Measurements from ENCODE around the gene MCOLN3.
"Not testable (repeated sequence)": the region's sequence is repeated elsewhere in the genome, so short reads cannot be mapped to it uniquely, and the experiment has no call there.

MCOLN3 gene

DNA sequence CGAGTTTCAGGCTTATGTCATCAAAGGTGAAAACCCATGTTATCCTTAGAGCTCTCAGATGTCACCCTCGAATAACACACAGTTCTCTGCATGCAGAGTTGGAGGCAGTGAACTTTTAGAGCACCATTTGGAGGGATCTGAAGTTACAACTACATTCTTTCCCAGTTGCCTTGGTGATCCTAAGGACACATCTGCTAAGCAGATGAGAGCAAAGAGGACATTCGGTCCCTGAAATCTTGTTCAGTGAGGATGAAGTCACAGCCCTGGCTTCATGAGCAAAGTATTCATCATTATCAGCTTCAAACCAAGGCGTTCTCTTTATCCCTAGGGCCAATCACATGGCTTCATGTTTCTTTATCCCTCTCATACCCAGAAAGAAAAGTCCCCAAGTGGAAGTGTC, 28.3 kb downstream of the MCOLN3 start:
- no peak overlapping the region for H3K4me3 ChIP-seq (replicated peaks; ENCODE audit: insufficient read depth, low read length)
- no peak overlapping the region for H3K27ac ChIP-seq (replicated peaks)
- DNase-seq (ENCODE audit: low read depth in 1 of 2, low spot score in 1 of 2), result no peak
- peaks cover 2% of the 10 kb centered on the region for H3K27me3 ChIP-seq (ENCODE audit: insufficient read depth, poor library complexity, severe bottlenecking)
- TF ChIP-seq, protein P1, sequence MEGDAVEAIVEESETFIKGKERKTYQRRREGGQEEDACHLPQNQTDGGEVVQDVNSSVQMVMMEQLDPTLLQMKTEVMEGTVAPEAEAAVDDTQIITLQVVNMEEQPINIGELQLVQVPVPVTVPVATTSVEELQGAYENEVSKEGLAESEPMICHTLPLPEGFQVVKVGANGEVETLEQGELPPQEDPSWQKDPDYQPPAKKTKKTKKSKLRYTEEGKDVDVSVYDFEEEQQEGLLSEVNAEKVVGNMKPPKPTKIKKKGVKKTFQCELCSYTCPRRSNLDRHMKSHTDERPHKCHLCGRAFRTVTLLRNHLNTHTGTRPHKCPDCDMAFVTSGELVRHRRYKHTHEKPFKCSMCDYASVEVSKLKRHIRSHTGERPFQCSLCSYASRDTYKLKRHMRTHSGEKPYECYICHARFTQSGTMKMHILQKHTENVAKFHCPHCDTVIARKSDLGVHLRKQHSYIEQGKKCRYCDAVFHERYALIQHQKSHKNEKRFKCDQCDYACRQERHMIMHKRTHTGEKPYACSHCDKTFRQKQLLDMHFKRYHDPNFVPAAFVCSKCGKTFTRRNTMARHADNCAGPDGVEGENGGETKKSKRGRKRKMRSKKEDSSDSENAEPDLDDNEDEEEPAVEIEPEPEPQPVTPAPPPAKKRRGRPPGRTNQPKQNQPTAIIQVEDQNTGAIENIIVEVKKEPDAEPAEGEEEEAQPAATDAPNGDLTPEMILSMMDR (IDR thresholded peaks at IDR 0.05; ENCODE audit: insufficient read depth, low read length), result no peak
- TF ChIP-seq SPI1 (IDR thresholded peaks at IDR 0.05; ENCODE audit: borderline replicate concordance, low read depth) (no peak), GABPA (IDR thresholded peaks at IDR 0.05; ENCODE audit: low read depth) (no peak), POLR2AphosphoS5 (IDR thresholded peaks at IDR 0.05; ENCODE audit: low read depth) (no peak)
- TF ChIP-seq, protein P2, sequence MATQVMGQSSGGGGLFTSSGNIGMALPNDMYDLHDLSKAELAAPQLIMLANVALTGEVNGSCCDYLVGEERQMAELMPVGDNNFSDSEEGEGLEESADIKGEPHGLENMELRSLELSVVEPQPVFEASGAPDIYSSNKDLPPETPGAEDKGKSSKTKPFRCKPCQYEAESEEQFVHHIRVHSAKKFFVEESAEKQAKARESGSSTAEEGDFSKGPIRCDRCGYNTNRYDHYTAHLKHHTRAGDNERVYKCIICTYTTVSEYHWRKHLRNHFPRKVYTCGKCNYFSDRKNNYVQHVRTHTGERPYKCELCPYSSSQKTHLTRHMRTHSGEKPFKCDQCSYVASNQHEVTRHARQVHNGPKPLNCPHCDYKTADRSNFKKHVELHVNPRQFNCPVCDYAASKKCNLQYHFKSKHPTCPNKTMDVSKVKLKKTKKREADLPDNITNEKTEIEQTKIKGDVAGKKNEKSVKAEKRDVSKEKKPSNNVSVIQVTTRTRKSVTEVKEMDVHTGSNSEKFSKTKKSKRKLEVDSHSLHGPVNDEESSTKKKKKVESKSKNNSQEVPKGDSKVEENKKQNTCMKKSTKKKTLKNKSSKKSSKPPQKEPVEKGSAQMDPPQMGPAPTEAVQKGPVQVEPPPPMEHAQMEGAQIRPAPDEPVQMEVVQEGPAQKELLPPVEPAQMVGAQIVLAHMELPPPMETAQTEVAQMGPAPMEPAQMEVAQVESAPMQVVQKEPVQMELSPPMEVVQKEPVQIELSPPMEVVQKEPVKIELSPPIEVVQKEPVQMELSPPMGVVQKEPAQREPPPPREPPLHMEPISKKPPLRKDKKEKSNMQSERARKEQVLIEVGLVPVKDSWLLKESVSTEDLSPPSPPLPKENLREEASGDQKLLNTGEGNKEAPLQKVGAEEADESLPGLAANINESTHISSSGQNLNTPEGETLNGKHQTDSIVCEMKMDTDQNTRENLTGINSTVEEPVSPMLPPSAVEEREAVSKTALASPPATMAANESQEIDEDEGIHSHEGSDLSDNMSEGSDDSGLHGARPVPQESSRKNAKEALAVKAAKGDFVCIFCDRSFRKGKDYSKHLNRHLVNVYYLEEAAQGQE (IDR thresholded peaks at IDR 0.05; ENCODE audit: insufficient replicate concordance, low read depth), result no peak

DNA sequence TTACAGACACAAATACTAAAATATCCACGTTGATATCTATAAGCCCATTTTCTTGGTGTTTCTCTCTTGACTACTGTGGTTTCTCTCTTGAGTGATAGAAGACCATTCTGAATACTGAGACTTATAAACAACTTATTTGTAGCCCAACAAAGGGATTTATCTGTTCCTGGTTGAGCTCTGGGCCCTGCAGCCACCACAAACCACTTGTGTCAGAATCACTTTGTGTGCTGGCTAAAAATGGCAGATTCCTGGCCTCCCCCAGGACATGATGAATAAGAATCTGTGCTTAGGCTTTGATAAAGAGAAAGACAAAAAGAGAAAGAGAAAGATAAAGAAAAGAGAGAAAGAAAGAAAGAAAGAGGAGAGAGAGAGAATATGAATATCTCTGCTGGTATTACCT, 32.5 kb downstream of the MCOLN3 start:
- Histone ChIP-seq H3K27ac (replicated peaks) (no peak overlapping the region), H3K4me3 (replicated peaks; ENCODE audit: insufficient read depth, low read length) (no peak overlapping the region), H3K27me3 (ENCODE audit: insufficient read depth, poor library complexity, severe bottlenecking) (peaks cover 2% of the 10 kb centered on the region)
- no peak for DNase-seq (ENCODE audit: low read depth in 1 of 2, low spot score in 1 of 2)
- TF ChIP-seq GABPA (IDR thresholded peaks at IDR 0.05; ENCODE audit: low read depth) (no peak), POLR2AphosphoS5 (IDR thresholded peaks at IDR 0.05; ENCODE audit: low read depth) (no peak), SPI1 (IDR thresholded peaks at IDR 0.05; ENCODE audit: borderline replicate concordance, low read depth) (no peak)
- TF ChIP-seq, protein P2 (IDR thresholded peaks at IDR 0.05; ENCODE audit: insufficient replicate concordance, low read depth), result no peak
- TF ChIP-seq, protein P1 (IDR thresholded peaks at IDR 0.05; ENCODE audit: insufficient read depth, low read length), result no peak

DNA sequence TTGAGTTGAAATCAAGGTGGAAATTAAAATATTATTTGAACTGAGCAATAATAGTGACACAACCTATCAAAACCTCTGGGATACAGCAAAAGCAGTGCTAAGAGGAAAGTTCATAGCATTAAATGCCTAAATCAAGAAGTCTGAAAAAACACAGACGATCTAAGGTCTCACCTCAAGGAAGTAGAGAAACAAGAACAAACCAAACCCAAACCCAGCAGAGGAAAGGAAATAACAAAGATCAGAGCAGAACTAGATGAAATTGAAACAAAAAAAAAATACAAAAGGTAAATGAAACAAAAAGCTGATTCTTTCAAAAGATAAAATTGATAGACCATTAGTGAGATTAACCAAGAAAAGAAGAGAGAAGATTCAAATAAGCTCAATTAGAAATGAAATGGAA, 42.7 kb downstream of the MCOLN3 start:
- H3K4me3 ChIP-seq (replicated peaks; ENCODE audit: insufficient read depth, low read length); H3K27ac ChIP-seq (replicated peaks); H3K27me3 ChIP-seq (ENCODE audit: insufficient read depth, poor library complexity, severe bottlenecking); DNase-seq (ENCODE audit: low read depth in 1 of 2, low spot score in 1 of 2): not testable (repeated sequence)

DNA sequence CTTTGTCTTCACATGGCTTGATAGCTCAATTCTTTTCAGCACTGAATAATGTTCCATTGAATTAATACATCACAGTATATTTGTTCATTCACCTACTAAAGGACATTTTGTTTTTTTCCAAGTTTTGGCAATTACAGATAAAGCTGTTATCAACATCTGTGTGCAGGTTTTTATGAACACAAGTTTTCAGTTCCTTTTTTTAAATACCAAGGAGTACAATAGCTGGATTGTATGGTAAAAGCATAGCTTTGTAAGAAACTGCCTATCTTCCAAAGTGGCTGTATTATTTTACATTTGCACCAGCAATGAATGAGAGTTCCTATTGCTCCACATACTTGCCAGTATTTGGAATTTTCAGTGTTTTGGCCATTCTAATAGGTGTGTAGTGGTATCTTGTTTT, 46.6 kb downstream of the MCOLN3 start:
- TF ChIP-seq, protein P1 (IDR thresholded peaks at IDR 0.05; ENCODE audit: insufficient read depth, low read length), result no peak
- TF ChIP-seq, protein P2 (IDR thresholded peaks at IDR 0.05; ENCODE audit: insufficient replicate concordance, low read depth), result no peak
- TF ChIP-seq GABPA (IDR thresholded peaks at IDR 0.05; ENCODE audit: low read depth), result no peak
- TF ChIP-seq SPI1 (IDR thresholded peaks at IDR 0.05; ENCODE audit: borderline replicate concordance, low read depth), result no peak
- no peak for TF ChIP-seq POLR2AphosphoS5 (IDR thresholded peaks at IDR 0.05; ENCODE audit: low read depth)
- no peak for DNase-seq (ENCODE audit: low read depth in 1 of 2, low spot score in 1 of 2)
- Histone ChIP-seq H3K27ac (replicated peaks) (no peak overlapping the region), H3K4me3 (replicated peaks; ENCODE audit: insufficient read depth, low read length) (no peak overlapping the region), H3K27me3 (ENCODE audit: insufficient read depth, poor library complexity, severe bottlenecking) (peaks cover 28% of the 10 kb centered on the region)

Data from HL-60 (cell line).